Caco-2 (cell line): ENCODE results near the gene HOXD11. TPM values are rescaled to one million over a fixed set of nuclear protein-coding genes. Genes with fewer than 3 reads are reported as not detected.

Source experiments
- BruUV-seq: library from RNA; stranded (reverse); fragments of 400-500 nt; replicated peaks from 2 replicates; lab custom pipeline; 2021; lab: Mats Ljungman, UMichigan
- CTCF ChIA-PET: fragments of 300-600 bp; sonication (Branson Sonifier 250); formaldehyde crosslinking; loops from one replicate; lab custom pipeline; 2022; ENCODE audit warnings: antibody characterized with exemption; lab: Charles Lee
- POLR2A ChIA-PET: fragments of 300-600 bp; sonication (Branson Sonifier 250); formaldehyde crosslinking; loops from one replicate; lab custom pipeline; 2022; ENCODE audit warnings: antibody characterized with exemption; lab: Charles Lee
- DNase-seq, 2 experiments: peaks; one replicate each; pipeline versions ENCODE4 v3.0.0 to v3.0.0-alpha.2; 2020 to 2022
- H3K27me3 ChIP-seq: replicated peaks from 2 replicates; pipeline ENCODE4 v1.6.0; 2011; ENCODE audit warnings: low read length; ENCODE audit not compliant: control insufficient read depth, insufficient read depth
- H3K36me3 ChIP-seq: 2 replicates; pipeline ENCODE4 v1.5.1; 2011; ENCODE audit warnings: low read length; ENCODE audit not compliant: control insufficient read depth, insufficient read depth
- H3K4me1 ChIP-seq: fragments of 250-450 bp; sonication (Bioruptor Pico); 2 replicates; pipeline ENCODE4 v1.5.1; 2020; ENCODE audit warnings: mild to moderate bottlenecking
- H3K4me3 ChIP-seq: 2 replicates; pipeline ENCODE4 v1.5.1; 2011; ENCODE audit warnings: low read depth, mild to moderate bottlenecking, control low read depth, low read length
- H3K9me3 ChIP-seq: fragments of 250-450 bp; sonication (Bioruptor Pico); 2 replicates; pipeline ENCODE4 v1.5.1; 2020; ENCODE audit warnings: mild to moderate bottlenecking, moderate library complexity
- H3K27ac Mint-ChIP-seq: one replicate; pipeline ENCODE4 v1.8.0; 2022; ENCODE audit warnings: mixed read lengths; ENCODE audit not compliant: unreplicated experiment
- H3K27me3 Mint-ChIP-seq: one replicate; pipeline ENCODE4 v1.8.0; 2022; ENCODE audit warnings: mixed read lengths; ENCODE audit not compliant: insufficient read depth, unreplicated experiment
- H3K36me3 Mint-ChIP-seq: one replicate; pipeline ENCODE4 v1.8.0; 2022; ENCODE audit warnings: mild to moderate bottlenecking, mixed read lengths; ENCODE audit not compliant: insufficient read depth, unreplicated experiment
- H3K4me1 Mint-ChIP-seq: one replicate; pipeline ENCODE4 v1.8.0; 2022; ENCODE audit warnings: low read depth, mixed read lengths; ENCODE audit not compliant: unreplicated experiment
- H3K4me3 Mint-ChIP-seq: one replicate; pipeline ENCODE4 v1.8.0; 2022; ENCODE audit warnings: mild to moderate bottlenecking, moderate library complexity, mixed read lengths; ENCODE audit not compliant: unreplicated experiment
- H3K9me3 Mint-ChIP-seq: one replicate; pipeline ENCODE4 v1.8.0; 2022; ENCODE audit warnings: mixed read lengths; ENCODE audit not compliant: unreplicated experiment
- intact Hi-C: fragments of 100-400 bp; cut with micrococcal nuclease; formaldehyde crosslinking; loops from one replicate; pipeline ENCODE4 v1.10.0; 2022; ENCODE audit not compliant: unreplicated experiment
- total RNA-seq: library from RNA; stranded (reverse); gene quantifications from 2 replicates; pipeline ENCODE4 v1.2.3, GENCODE V29; 2022
- TF ChIP-seq, protein P1 (sequence below), 2 experiments: fragments of 200-600 bp in 1 of 2; IDR thresholded peaks; 1 replicate in 1 of 2; 2 replicates in 1 of 2; pipeline versions ENCODE4 v1.5.1 to v1.8.0; 2011 to 2022; ENCODE audit warnings: antibody characterized with exemption in 1 of 2, control low read depth in 1 of 2, inconsistent platforms in 1 of 2, low read depth in 1 of 2, low read length in 1 of 2, mild to moderate bottlenecking in 1 of 2, moderate library complexity in 1 of 2; ENCODE audit not compliant: insufficient read depth in 1 of 2, severe bottlenecking in 1 of 2, unreplicated experiment in 1 of 2

The HOXD11 gene
- total RNA-seq, 1 experiment from 2014 or later: not detected

DNA sequence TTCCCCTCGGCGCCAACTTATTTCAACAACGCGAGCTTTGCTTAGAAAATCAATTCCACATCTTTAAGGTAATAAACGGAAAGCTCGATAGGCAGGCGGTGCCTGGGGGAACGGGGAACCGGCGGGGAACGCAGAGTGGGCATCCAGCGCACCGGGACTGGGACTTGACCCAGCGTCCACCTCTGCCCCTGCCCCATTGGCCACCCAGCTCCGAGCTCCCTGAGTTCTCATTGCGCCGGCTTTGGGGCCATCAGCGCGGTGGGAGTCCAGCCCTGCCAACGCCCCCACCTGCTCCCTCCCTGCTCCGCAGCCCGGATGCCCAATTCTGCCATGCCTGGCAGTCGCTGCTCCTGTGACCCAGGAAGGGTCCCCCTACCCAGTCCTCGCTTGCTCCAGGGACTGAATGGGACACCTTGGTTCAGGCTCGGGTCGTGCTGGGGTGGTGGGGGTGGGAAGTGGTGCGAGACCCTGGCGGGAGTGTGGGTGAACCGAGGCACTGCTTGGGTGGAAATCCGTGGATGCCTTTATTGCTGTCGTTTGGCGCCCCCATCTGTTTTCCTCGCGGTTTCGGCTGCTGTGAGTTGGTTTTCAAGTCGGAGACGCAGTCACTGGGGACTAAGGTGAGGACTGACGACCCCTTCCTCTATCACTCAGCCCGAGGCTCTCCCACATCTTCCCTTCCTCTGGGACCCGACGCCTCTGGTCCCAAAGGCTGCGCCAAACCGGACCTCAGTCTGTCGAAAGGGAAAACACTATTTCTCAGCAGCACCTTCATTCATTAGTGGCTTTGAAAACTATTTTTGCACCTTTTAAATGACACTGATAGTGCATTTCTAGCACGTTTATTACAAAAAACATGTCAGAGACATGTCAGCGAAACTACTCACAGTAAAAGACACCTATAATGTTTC, 21.0 kb upstream of the HOXD11 start:
- no peaks in the 10 kb centered on the region for H3K36me3 ChIP-seq
- POLR2A ChIA-PET: no interaction called here
- intact Hi-C loops: loop anchor here (2.0 to 10.0 kb wide), 3 partner anchors 121 to 671 kb away; no protein-coding TSS in a partner anchor

DNA sequence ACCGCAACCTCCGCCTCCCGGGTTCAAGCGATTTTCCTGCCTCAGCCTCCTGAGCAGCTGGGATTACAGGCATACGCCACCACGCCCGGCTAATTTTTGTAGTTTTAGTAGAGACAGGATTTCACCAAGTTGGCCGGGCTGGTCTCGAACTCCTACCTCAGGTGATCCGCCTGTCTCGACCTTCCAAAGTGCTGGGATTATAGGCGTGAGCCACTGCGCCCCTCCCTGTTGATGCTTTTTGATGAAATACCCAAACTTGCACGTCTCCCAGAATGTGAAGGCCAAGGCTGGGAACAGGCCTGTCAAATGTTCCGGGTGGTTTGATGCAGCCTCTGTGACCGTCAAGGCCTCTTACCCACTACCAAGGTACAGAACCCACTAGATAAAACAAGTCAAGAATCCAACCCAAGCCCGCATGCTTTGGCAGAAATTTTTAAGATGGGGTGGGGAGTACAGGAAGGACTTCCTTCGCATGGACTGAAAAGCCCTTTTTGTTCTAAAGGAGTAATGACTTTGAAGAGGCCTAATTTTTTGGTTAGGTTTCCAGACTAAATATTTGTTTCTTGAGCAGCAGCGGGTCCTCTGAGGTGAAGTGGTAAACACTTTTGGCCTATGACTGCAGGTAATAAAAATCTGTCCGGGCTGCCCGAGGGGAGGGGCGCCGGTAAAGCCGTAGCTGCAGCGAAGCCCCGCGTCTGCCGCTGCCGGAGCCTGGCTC, 19.6 kb upstream of the HOXD11 start:
- ChIA-PET POLR2A (no interaction called here), CTCF (interaction anchor here (1.3 kb wide), 1 partner anchor 10 kb away, joined by 4 read pairs; no protein-coding TSS in a partner anchor)
- no peak for DNase-seq
- Mint-ChIP-seq H3K4me1 (peaks cover 12% of the 10 kb centered on the region), H3K4me3 (peak overlapping the region; percentile 71), H3K27me3 (peaks cover 58% of the 10 kb centered on the region), H3K36me3 (peaks cover 5% of the 10 kb centered on the region), H3K9me3 (no peaks in the 10 kb centered on the region), H3K27ac (no peak overlapping the region)
- Histone ChIP-seq H3K4me1 (peaks cover 15% of the 10 kb centered on the region; the same call in 1 of the 2 replicates), H3K36me3 (no peaks in the 10 kb centered on the region), H3K4me3 (peak overlapping the region; percentile 43), H3K27me3 (peaks cover 18% of the 10 kb centered on the region), H3K9me3 (no peaks in the 10 kb centered on the region)
- intact Hi-C loops: loop anchor here (1.0 to 10.0 kb wide), 4 partner anchors 203 to 721 kb away; no protein-coding TSS in a partner anchor
- no TSS peak for BruUV-seq
- TF ChIP-seq, protein P1, sequence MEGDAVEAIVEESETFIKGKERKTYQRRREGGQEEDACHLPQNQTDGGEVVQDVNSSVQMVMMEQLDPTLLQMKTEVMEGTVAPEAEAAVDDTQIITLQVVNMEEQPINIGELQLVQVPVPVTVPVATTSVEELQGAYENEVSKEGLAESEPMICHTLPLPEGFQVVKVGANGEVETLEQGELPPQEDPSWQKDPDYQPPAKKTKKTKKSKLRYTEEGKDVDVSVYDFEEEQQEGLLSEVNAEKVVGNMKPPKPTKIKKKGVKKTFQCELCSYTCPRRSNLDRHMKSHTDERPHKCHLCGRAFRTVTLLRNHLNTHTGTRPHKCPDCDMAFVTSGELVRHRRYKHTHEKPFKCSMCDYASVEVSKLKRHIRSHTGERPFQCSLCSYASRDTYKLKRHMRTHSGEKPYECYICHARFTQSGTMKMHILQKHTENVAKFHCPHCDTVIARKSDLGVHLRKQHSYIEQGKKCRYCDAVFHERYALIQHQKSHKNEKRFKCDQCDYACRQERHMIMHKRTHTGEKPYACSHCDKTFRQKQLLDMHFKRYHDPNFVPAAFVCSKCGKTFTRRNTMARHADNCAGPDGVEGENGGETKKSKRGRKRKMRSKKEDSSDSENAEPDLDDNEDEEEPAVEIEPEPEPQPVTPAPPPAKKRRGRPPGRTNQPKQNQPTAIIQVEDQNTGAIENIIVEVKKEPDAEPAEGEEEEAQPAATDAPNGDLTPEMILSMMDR (IDR thresholded peaks at IDR 0.05; ENCODE audit: insufficient read depth in 1 of 2, low read depth in 1 of 2, low read length in 1 of 2, severe bottlenecking in 1 of 2, unreplicated experiment in 1 of 2): no peak

More for the DNA sequence above, 21.0 kb upstream of the HOXD11 start:
- H3K9me3 Mint-ChIP-seq: no peaks in the 10 kb centered on the region
- no TSS peak for BruUV-seq
- peaks cover 12% of the 10 kb centered on the region for H3K4me1 Mint-ChIP-seq
- no peak overlapping the region for H3K27ac Mint-ChIP-seq
- CTCF ChIA-PET: interaction anchor here (0.8 to 1.2 kb wide), 2 partner anchors 396 to 776 kb away, joined by 3 to 6 read pairs; no protein-coding TSS in a partner anchor
- peaks cover 16% of the 10 kb centered on the region for H3K27me3 ChIP-seq
- peaks cover 8% of the 10 kb centered on the region for H3K9me3 ChIP-seq
- no peak overlapping the region for H3K4me3 ChIP-seq
- DNase-seq: peak in 1 of 2 experiments; percentile 52
- peak overlapping the region; percentile 64 for H3K4me3 Mint-ChIP-seq
- peaks cover 5% of the 10 kb centered on the region for H3K36me3 Mint-ChIP-seq
- H3K27me3 Mint-ChIP-seq: peaks cover 55% of the 10 kb centered on the region
- peaks cover 15% of the 10 kb centered on the region; the same call in 1 of the 2 replicates for H3K4me1 ChIP-seq
- TF ChIP-seq, protein P1 (IDR thresholded peaks at IDR 0.05; ENCODE audit: insufficient read depth in 1 of 2, low read depth in 1 of 2, low read length in 1 of 2, severe bottlenecking in 1 of 2, unreplicated experiment in 1 of 2): peak; percentile 42 to 50
